Muscle layer of duodenum (tissue), 2 donors: ENCODE measurements around the gene COL25A1.
"Not testable (repeated sequence)": the region's sequence is repeated elsewhere in the genome, so short reads cannot be mapped to it uniquely, and the experiment has no call there.

Source experiments
- H3K27ac ChIP-seq: one replicate; pipeline ENCODE4 v1.7.0; 2013; ENCODE audit warnings: mild to moderate bottlenecking, low read length
- H3K27me3 ChIP-seq: one replicate; pipeline ENCODE4 v1.7.0; 2013; ENCODE audit warnings: low read depth, mild to moderate bottlenecking, control low read depth, low read length
- H3K36me3 ChIP-seq, 2 donors: one replicate each; pipeline ENCODE4 v1.7.0; 2013; ENCODE audit warnings: low read length in 2 of 2, control low read depth in 1 of 2, mild to moderate bottlenecking in 1 of 2; ENCODE audit not compliant: insufficient read depth in 2 of 2, control insufficient read depth in 1 of 2
- H3K4me1 ChIP-seq, 2 donors: one replicate each; pipeline ENCODE4 v1.7.0; 2013; ENCODE audit warnings: low read length in 2 of 2, mild to moderate bottlenecking in 2 of 2, control low read depth in 1 of 2, moderate library complexity in 1 of 2; ENCODE audit not compliant: insufficient read depth in 2 of 2, control insufficient read depth in 1 of 2
- H3K4me3 ChIP-seq, 2 donors: one replicate each; pipeline ENCODE4 v1.7.0; 2013; ENCODE audit warnings: low read length in 2 of 2, low read depth in 1 of 2, mild to moderate bottlenecking in 1 of 2
- H3K9me3 ChIP-seq, 2 donors: one replicate each; pipeline ENCODE4 v1.7.0; 2013; ENCODE audit warnings: low read length in 2 of 2, control low read depth in 1 of 2, mild to moderate bottlenecking in 1 of 2; ENCODE audit not compliant: control insufficient read depth in 1 of 2
- donor health status: healthy.

Gene COL25A1

DNA sequence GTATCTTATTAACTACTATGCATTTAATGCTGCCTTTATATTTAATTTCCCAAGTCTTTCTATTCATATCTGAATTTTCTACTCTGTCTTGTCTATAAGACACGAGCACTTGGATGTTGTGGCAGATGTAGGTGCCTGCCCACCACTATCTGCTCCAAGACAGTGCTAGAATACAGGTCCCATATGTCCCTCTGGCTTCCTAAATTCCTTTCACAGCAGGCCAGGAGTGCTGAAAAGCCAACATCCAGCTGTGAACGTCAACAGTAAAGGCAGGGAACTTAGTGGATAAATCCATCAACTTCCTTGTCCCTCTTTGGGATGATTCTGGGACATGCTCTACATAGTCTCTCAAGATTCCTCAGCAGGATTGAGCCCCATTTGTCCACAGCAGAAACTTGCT is 294.5 kb downstream of the COL25A1 start:
- Histone ChIP-seq H3K9me3 (no peaks in the 10 kb centered on the region), H3K4me1 (peaks cover 3 to 5% of the 10 kb centered on the region in 2 donors), H3K36me3 (no peaks in the 10 kb centered on the region), H3K27ac (no peak overlapping the region), H3K27me3 (no peaks in the 10 kb centered on the region), H3K4me3 (no peak overlapping the region)

DNA sequence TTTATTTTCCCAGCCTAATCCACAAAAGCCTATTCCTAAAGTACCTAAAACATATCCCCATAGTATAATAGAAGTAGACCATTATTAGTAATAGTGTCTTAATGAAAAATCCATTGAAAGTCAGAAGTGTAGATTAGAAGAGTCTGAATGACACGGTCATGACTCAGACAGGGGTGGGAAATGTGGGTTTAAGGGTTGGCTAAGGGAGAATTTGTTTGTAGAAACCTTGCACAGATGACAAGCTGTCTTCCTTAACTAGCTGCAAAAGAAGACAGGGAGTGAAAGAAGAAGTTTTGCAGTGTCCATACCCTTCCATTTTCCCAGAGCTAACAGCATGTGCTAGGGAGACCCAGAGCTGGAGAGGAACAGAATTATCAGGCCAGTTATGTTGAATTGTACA is 296.9 kb downstream of the COL25A1 start:
- Histone ChIP-seq H3K9me3 (no peaks in the 10 kb centered on the region), H3K4me3 (no peak overlapping the region), H3K27me3 (no peaks in the 10 kb centered on the region), H3K27ac (no peak overlapping the region), H3K36me3 (no peaks in the 10 kb centered on the region), H3K4me1 (peaks cover 3 to 5% of the 10 kb centered on the region in 2 donors)

DNA sequence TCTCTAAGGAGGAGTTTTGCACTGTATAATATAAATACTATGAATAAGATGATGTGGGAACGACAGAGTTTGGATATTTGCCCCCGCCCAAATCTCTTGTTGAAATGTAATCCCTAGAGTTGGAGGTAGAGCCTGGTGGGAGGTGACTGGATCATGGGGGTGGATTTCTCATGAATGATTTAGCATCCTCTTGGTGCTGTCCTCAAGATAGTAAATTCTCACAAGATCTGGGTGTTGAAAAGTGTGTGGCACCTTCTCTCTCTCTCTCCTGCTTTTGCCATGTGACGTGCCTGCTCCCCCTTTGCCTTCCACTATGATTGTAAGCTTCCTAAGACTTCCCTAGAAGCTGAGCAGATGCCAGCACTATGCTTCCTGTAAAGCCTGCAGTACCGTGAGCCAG is 298.0 kb downstream of the COL25A1 start:
- Histone ChIP-seq H3K4me1 (no peaks in the 10 kb centered on the region), H3K27me3 (no peaks in the 10 kb centered on the region), H3K36me3 (no peaks in the 10 kb centered on the region)

DNA sequence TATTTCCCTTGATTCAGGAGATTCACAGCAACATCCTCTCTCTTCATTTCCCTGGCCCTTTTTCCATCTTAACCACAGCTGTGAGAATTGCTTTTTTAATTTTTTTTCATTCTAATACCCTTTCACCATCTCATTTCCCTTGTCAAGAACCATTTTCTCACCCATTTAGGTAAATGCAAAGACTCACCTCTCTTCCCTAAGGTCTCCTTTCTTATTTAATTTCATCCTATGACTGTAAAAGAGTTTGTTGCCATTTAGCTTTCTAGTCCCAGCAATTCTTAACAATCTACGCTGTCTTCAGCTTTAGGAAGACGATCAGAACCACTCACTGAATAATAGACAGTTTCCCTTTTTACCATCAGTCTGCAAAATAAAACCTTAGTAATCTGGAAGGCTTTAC is 298.5 kb downstream of the COL25A1 start:
- H3K9me3 ChIP-seq: no peaks in the 10 kb centered on the region
- H3K4me1 ChIP-seq: no peaks in the 10 kb centered on the region
- no peak overlapping the region for H3K27ac ChIP-seq

More for the DNA sequence above, 298.0 kb downstream of the COL25A1 start:
- Histone ChIP-seq H3K27ac (no peak overlapping the region), H3K9me3 (no peaks in the 10 kb centered on the region), H3K4me3 (no peak overlapping the region)

DNA sequence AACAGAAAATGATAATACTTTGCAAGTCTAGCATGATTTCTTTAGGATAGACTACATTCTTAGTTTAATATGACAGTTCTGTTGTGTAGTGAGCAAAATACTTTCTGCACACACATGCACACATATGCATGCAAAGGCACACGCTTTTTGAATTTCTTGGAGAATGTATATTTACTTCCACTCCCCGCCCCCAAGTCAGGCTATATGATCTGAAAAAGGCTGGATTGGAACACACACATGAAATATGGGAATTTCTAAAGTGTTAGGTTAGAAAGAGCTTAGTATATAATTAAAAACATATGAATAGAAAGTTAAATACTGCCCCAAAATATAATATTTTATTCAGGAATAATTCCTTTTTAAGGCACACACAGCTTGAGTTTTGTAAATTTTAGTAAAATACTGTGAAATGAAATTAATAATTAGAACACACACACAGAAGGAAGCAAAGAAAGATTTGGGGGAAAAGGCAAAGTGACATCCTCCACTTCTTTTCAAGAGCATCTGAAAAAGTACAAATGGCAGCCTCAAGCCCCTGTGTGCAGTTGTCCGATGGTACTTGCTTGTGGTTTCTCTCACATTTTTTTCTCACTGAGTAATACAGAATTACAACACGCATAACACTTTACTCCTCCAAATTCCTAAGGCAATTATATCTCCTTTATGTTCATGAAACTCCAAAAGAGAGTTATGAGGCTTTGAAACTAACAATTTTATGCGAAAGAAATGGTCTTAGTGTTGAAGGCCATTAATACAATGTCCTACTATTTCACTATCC is 310.7 kb downstream of the COL25A1 start:
- Histone ChIP-seq H3K36me3 (no peaks in the 10 kb centered on the region), H3K27ac (no peak overlapping the region), H3K27me3 (no peaks in the 10 kb centered on the region), H3K4me1 (no peaks in the 10 kb centered on the region), H3K4me3 (no peak overlapping the region), H3K9me3 (no peaks in the 10 kb centered on the region)

More for the DNA sequence above, 298.5 kb downstream of the COL25A1 start:
- Histone ChIP-seq H3K36me3 (no peaks in the 10 kb centered on the region), H3K4me3 (no peak overlapping the region), H3K27me3 (no peaks in the 10 kb centered on the region)

DNA sequence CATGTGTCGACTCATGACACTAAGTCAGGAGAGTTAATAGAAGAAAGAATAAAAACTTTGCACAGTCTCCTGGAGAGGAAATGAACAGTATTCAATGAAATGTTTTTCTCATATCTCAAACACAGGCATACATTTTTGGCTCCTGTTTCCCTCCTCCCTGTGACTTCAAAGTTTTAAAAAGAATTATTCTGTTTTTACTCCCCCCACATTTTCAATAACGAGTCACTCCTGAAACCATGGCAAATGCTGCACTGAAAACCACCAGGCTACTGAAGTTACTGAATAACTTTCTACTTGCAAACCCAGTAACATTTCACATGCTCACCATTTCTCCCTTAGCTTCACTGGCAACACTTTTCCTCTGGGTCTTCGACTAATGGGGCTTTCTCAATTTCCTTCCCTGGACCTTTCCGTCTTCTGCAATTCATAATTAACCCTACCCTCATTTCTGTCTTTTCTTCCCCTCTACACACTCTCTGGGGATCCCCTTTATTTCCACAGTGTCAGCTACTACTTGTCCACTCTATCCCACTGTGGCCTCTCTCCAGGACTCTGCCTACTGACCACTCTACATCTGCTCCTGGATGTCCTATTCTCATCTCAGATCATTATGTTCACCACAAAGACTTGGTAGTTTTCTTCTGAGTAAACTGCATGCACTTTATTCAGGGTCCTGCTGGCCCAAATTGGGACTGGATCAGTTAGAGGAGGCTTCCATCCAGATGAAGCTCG is 313.8 kb downstream of the COL25A1 start:
- Histone ChIP-seq H3K27me3 (no peaks in the 10 kb centered on the region), H3K9me3 (no peaks in the 10 kb centered on the region), H3K27ac (no peak overlapping the region), H3K4me3 (no peak overlapping the region), H3K36me3 (no peaks in the 10 kb centered on the region), H3K4me1 (no peaks in the 10 kb centered on the region)

DNA sequence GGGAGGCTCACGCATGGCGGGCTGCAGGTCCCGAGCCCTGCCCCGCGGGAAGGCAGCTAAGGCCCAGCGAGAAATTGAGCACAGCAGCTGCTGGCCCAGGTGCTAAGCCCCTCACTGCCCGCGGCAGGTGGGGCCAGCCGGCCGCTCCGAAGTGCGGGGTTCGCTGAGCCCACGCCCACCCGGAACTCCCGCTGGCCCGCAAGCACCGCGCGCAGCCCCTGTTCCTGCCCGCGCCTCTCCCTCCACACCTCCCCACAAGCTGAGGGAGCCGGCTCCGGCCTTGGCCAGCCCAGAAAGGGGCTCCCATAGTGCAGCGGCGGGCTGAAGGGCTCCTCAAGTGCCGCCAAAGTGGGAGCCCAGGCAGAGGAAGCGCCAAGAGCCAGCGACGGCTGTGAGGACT is 318.0 kb downstream of the COL25A1 start:
- H3K27me3 ChIP-seq, H3K36me3 ChIP-seq: not testable (repeated sequence)

DNA sequence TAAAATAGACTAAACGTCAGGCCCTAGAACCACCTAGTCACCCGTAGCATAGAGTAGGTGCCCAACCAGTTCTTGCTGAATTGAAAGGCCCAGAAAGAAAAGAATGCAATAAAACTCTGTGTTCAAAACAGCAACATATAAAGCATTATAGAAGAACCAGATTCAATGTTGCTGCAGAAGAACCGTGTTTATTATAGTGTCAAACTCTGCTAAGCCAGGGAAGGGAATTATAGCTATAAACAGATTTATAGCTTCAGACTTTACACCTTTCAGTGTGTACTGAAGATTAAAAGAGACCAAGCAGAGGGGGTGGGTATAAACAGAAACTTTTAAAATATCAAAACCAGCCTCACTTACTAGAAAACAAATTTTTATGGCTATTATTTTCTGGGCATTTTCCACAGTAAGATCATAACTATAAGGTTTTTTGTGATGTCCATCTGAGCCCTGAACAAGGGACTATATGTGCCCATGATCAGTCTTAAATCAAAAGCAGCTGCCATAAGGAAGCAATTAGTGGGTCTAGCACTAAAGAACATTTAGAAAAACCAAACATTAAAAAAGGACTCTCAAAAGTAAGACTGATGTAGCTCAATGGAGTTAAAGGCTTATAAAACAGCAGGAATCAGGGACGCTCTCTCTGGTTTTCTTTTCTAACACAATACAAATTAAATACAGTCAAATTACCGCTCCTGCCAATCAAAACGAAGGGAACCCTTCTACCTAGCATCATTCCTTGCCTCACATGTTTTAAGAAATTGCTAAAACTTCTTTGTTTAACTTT is 319.9 kb downstream of the COL25A1 start:
- Histone ChIP-seq H3K36me3 (no peaks in the 10 kb centered on the region), H3K27ac (no peak overlapping the region), H3K27me3 (no peaks in the 10 kb centered on the region), H3K4me1 (no peaks in the 10 kb centered on the region), H3K4me3 (no peak overlapping the region), H3K9me3 (no peaks in the 10 kb centered on the region)

More for the DNA sequence above, 318.0 kb downstream of the COL25A1 start:
- not testable (repeated sequence) for H3K9me3 ChIP-seq, H3K27ac ChIP-seq, H3K4me1 ChIP-seq, H3K4me3 ChIP-seq

DNA sequence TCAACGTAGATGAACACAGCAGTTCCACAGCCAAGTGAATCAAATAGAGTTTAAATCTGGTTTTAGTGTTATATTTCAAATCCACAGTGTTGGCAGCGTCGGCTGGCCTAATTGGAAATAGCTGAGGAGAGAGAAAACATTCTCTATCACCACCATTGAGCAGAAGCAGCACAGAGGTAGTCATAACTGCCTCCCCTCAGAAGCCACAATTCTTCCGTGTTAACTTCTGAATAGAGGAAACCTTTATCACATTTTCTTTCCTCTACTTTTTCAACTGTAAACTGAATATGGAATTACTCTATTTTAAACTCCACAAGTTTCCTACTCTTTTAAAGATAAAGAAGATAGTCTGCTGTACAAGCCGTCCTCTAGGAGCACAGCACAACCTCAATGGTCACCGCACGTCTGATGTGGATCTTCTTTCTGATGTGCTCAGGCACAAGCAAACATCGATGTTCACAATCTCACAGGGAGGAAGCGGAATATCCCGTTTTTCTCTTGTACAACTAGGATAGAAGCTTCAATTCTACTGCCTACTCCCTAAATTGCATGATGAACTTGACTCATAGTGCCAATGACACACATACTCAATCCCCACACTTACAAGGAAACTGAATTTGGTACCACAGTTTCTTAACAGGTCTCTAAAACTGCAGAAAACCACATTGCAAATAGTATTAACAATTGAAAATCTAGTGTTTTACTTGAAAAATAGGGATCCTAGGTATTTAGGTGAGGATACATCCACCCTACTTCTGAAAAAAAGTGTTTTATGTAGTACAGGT is 321.8 kb downstream of the COL25A1 start:
- H3K4me1 ChIP-seq: no peaks in the 10 kb centered on the region

DNA sequence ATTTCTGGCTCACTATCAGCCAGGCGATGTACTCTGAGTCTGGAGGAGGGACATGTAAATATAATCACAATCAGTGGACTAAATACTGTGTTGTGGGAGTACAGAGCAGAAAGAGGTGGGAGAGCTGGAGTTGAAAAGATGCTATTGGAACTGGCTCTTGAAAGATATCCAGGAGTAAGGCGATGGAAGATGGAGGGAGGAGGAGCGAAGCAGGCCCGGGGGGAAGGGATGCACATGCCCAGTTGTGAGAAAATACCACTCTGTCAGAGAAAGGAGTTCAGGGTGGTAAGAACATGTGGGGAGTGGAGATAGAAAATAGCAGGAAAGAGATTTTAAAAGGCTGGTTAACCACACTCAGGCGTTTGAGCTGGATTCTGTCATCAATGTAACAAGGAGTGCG is 322.7 kb downstream of the COL25A1 start:
- no peak overlapping the region for H3K4me3 ChIP-seq
- no peak overlapping the region for H3K27ac ChIP-seq
- no peaks in the 10 kb centered on the region for H3K36me3 ChIP-seq
- no peaks in the 10 kb centered on the region for H3K9me3 ChIP-seq
- H3K4me1 ChIP-seq: no peaks in the 10 kb centered on the region
- H3K27me3 ChIP-seq: no peaks in the 10 kb centered on the region

More for the DNA sequence above, 321.8 kb downstream of the COL25A1 start:
- Histone ChIP-seq H3K9me3 (no peaks in the 10 kb centered on the region), H3K27ac (no peak overlapping the region), H3K4me3 (no peak overlapping the region), H3K27me3 (no peaks in the 10 kb centered on the region), H3K36me3 (no peaks in the 10 kb centered on the region)

DNA sequence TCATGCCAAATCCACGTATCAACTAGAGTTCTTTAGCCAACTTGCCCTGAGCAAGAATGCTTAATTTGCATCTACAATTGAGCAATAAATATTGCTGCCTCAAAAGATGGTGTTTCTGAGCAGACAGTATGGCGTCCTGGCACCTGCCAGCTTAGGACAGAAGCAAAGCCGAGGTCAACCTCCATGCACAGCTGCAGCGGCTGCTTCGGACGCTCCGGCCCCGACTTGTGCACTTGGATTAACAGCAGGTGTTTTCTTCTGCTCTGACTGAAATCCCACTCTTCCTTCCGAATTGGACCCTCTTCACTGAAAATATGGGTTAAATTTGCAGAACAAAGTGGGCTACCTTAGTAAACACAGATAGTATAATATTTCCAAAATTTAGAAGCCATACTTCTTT is 324.4 kb downstream of the COL25A1 start:
- Histone ChIP-seq H3K27me3 (no peaks in the 10 kb centered on the region), H3K9me3 (no peaks in the 10 kb centered on the region), H3K4me1 (no peaks in the 10 kb centered on the region), H3K36me3 (no peaks in the 10 kb centered on the region), H3K4me3 (no peak overlapping the region), H3K27ac (no peak overlapping the region)
